Keratinocyte (primary cell): Measurements from ENCODE around the gene DHFR2. TPM values are rescaled to one million over a fixed set of nuclear protein-coding genes. Genes with fewer than 3 reads are reported as not detected.
"Not testable (repeated sequence)": the region's sequence is repeated elsewhere in the genome, so short reads cannot be mapped to it uniquely, and the experiment has no call there.

ENCODE experiments used
- DNase-seq: peaks from one replicate; pipeline ENCODE4 v3.0.0-alpha.2; 2011; ENCODE audit warnings: low read depth, missing footprints, low spot score
- FAIRE-seq: peaks from 2 replicates; lab custom pipeline; 2011; peaks lifted over from hg19 to GRCh38; lab: Jason Lieb, UNC
- H2AFZ ChIP-seq: 2 replicates; pipeline ENCODE4 v1.6.0; 2012; ENCODE audit warnings: low read length, control low read depth, inconsistent platforms; ENCODE audit not compliant: control insufficient read depth
- H3K27ac ChIP-seq: 2 replicates; pipeline ENCODE4 v1.5.1; 2011; ENCODE audit warnings: low read length; ENCODE audit not compliant: control insufficient read depth, insufficient read depth
- H3K27me3 ChIP-seq: 3 replicates; pipeline ENCODE4 v1.6.0; 2011; ENCODE audit warnings: low read length; ENCODE audit not compliant: control insufficient read depth, insufficient read depth; ENCODE audit errors: extremely low read depth
- H3K36me3 ChIP-seq, 2 experiments: 2 replicates in 1 of 2; 3 replicates in 1 of 2; pipeline ENCODE4 v1.5.1; 2011; ENCODE audit warnings: low read length in 2 of 2, mild to moderate bottlenecking in 1 of 2; ENCODE audit not compliant: control insufficient read depth in 2 of 2, insufficient read depth in 2 of 2; ENCODE audit errors: extremely low read depth in 1 of 2
- H3K4me1 ChIP-seq: 3 replicates; pipeline ENCODE4 v1.5.1; 2011; ENCODE audit warnings: low read length; ENCODE audit not compliant: control insufficient read depth, insufficient read depth; ENCODE audit errors: extremely low read depth
- H3K4me2 ChIP-seq: 3 replicates; pipeline ENCODE4 v1.6.0; 2011; ENCODE audit warnings: low read depth, low read length; ENCODE audit not compliant: control insufficient read depth, insufficient read depth; ENCODE audit errors: extremely low read depth
- H3K4me3 ChIP-seq, 3 experiments: fragments of 200-600 bp in 1 of 3; sonication (generic) in 1 of 3; 2 replicates in 2 of 3; 3 replicates in 1 of 3; pipeline ENCODE4 v1.5.1; 2011 to 2016; ENCODE audit warnings: low read length in 3 of 3, mild to moderate bottlenecking in 3 of 3, control low read depth in 2 of 3, inconsistent platforms in 1 of 3, low read depth in 1 of 3, mixed read lengths in 1 of 3, mixed run types in 1 of 3, moderate library complexity in 1 of 3; ENCODE audit not compliant: control insufficient read depth in 2 of 3, insufficient read depth in 2 of 3; ENCODE audit errors: extremely low read depth in 1 of 3
- H3K79me2 ChIP-seq: 2 replicates; pipeline ENCODE4 v1.6.0; 2012; ENCODE audit warnings: low read length; ENCODE audit not compliant: control insufficient read depth, insufficient read depth
- H3K9ac ChIP-seq: 3 replicates; pipeline ENCODE4 v1.6.0; 2011; ENCODE audit warnings: low read length; ENCODE audit not compliant: control insufficient read depth, insufficient read depth; ENCODE audit errors: extremely low read depth
- H3K9me1 ChIP-seq: 3 replicates; pipeline ENCODE4 v1.6.0; 2011; ENCODE audit warnings: low read length; ENCODE audit not compliant: control insufficient read depth, insufficient read depth; ENCODE audit errors: extremely low read depth
- H3K9me3 ChIP-seq: 2 replicates; pipeline ENCODE4 v1.5.1; 2012; ENCODE audit warnings: low read depth, low read length; ENCODE audit not compliant: control insufficient read depth
- H4K20me1 ChIP-seq: 3 replicates; pipeline ENCODE4 v1.6.0; 2011; ENCODE audit warnings: low read length; ENCODE audit not compliant: control insufficient read depth, insufficient read depth; ENCODE audit errors: extremely low read depth
- EZH2 ChIP-seq: IDR thresholded peaks from one replicate; pipeline ENCODE4 v1.6.1; 2012; ENCODE audit warnings: inconsistent platforms, mild to moderate bottlenecking, low read length, moderate library complexity
- dilution Hi-C: fragments of 300-500 bp; cut with MboI; formaldehyde crosslinking; loops from one replicate; pipeline ENCODE4 v1.7.0; 2020; ENCODE audit warnings: low sequenced_read_pairs; ENCODE audit not compliant: extremely low pct_ligation_motif_present
- polyA minus RNA-seq, 3 experiments: library from RNA; depleted of rRNA, polyadenylated mRNA; stranded (reverse); fragments of >200 nt; gene quantifications; 1 replicate in 1 of 3; 2 replicates in 1 of 3; 3 replicates in 1 of 3; pipeline ENCODE4 v1.2.3, GENCODE V29; 2011
- polyA plus RNA-seq, 5 experiments: library from polyadenylated mRNA; depleted of rRNA in 3 of 5; stranded (reverse) in 3 of 5; stranded (forward) in 1 of 5; unstranded in 1 of 5; fragments of >200 nt; gene quantifications; 1 replicate in 1 of 5; 2 replicates in 3 of 5; 3 replicates in 1 of 5; pipeline versions ENCODE4 v1.2.1 to v1.2.3, GENCODE V29; 2011 to 2012; ENCODE audit warnings: missing spikeins in 2 of 5, low read depth in 1 of 5, low replicate concordance in 1 of 5
- TF ChIP-seq, protein P1 (sequence below), 3 experiments: IDR thresholded peaks in 1 of 3; conservative IDR thresholded peaks in 1 of 3; optimal IDR thresholded peaks in 1 of 3; 2 replicates in 2 of 3; 3 replicates in 1 of 3; pipeline versions ENCODE3 to v1.5.1; 2011; ENCODE audit warnings: low read length in 3 of 3, mild to moderate bottlenecking in 3 of 3, moderate library complexity in 2 of 3, control low read depth in 1 of 3, inconsistent platforms in 1 of 3; ENCODE audit not compliant: insufficient read depth in 2 of 3; ENCODE audit errors: extremely low read depth in 1 of 3

The DHFR2 gene
- polyA plus RNA-seq, result 2.3 to 3.6 TPM (median 2.6 TPM) in 3 replicates
- 1.0 TPM for polyA plus RNA-seq (2011; ENCODE audit: low read depth)
- polyA plus RNA-seq (2011; cell fraction: cytosol; rRNA removed), result 1.1 and 2.1 TPM in 2 replicates
- polyA plus RNA-seq (2011; cell fraction: nucleus; rRNA removed), result 3.4 and 4.7 TPM in 2 replicates
- polyA plus RNA-seq (2012; ENCODE audit: low replicate concordance), result 1.3 and 3.2 TPM in 2 replicates
- polyA minus RNA-seq, result 1.6 to 3.8 TPM (median 1.6 TPM) in 3 replicates
- polyA minus RNA-seq (2011; cell fraction: cytosol; rRNA and poly(A)+ RNA removed), result 2.7 TPM
- polyA minus RNA-seq (2011; cell fraction: nucleus; rRNA and poly(A)+ RNA removed), result 3.8 and 5.5 TPM in 2 replicates

DNA sequence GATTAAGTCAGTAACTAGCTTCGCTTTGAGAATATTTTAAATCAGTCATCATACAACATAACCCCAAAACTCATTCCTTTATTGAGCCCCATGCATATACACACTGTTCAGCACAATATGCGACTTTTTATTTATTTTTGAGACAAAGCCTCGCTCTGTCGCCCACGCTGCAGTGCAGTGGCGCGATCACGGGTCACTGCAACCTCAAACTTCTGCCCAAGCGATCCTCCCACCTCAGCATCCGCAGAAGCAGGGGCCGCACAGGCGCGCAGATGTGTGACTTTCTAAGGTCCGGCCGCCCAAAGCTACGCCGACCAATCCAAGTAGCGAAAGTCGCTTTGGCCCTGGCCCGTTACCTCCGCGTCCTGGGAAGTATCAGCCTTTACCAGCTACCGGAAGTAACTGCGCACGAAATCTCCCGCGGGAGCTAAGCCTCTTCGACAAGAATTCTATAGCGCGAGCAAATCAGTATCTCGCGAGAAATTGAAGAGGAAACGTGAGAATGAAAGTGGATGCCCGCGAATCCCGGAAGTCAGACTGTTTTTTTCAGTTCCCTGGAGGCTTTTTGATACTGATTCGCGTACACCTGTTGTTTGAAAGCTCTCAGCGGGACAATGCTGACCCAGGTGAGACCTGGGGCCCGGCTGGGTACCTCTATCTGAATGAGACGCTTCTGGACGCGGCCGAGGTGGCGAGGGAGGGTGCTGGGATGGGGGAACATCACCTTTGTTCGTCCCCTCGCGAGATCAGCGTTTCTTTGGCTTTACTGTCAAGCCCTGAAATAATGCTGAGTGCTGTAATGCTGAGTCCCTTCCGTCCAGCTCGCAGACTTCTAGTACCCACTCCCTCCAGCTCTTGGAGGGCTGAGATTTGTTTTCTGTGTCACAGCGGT lies at the start of gene DHFR2, which contains the start of gene NSUN3:
DHFR2 (minus strand) TSS at position 404 of the 892 bp plus-strand sequence. CDS start 1,405 bp downstream, outside the sequence.
NSUN3 (plus strand) TSS at position 549 of the 892 bp plus-strand sequence; CDS start at position 615, 66 bp downstream.
- H2AFZ ChIP-seq, result peak within 1 kb of the TSS; percentile 96
- peak within 1 kb of the TSS; percentile 97 for H3K9ac ChIP-seq
- peaks cover 0 to 2% of the 10 kb centered on the region in 2 experiments for H3K36me3 ChIP-seq
- peak within 1 kb of the TSS; percentile 66 to 97 (median 91) for H3K4me3 ChIP-seq
- no peaks in the 10 kb centered on the region for H3K79me2 ChIP-seq
- H4K20me1 ChIP-seq, result no peaks in the 10 kb centered on the region
- H3K9me1 ChIP-seq, result no peaks in the 10 kb centered on the region
- peak; percentile 65 for DNase-seq
- peak within 1 kb of the TSS; percentile 78 for H3K4me2 ChIP-seq
- no peaks in the 10 kb centered on the region for H3K4me1 ChIP-seq
- no peaks in the 10 kb centered on the region for H3K27me3 ChIP-seq
- dilution Hi-C loops, result no loop called here
- H3K9me3 ChIP-seq, result no peaks in the 10 kb centered on the region
- TF ChIP-seq EZH2, result no peak
- TF ChIP-seq, protein P1, sequence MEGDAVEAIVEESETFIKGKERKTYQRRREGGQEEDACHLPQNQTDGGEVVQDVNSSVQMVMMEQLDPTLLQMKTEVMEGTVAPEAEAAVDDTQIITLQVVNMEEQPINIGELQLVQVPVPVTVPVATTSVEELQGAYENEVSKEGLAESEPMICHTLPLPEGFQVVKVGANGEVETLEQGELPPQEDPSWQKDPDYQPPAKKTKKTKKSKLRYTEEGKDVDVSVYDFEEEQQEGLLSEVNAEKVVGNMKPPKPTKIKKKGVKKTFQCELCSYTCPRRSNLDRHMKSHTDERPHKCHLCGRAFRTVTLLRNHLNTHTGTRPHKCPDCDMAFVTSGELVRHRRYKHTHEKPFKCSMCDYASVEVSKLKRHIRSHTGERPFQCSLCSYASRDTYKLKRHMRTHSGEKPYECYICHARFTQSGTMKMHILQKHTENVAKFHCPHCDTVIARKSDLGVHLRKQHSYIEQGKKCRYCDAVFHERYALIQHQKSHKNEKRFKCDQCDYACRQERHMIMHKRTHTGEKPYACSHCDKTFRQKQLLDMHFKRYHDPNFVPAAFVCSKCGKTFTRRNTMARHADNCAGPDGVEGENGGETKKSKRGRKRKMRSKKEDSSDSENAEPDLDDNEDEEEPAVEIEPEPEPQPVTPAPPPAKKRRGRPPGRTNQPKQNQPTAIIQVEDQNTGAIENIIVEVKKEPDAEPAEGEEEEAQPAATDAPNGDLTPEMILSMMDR (optimal IDR thresholded peaks at IDR 0.05 in 1 of 3, IDR thresholded peaks at IDR 0.05 in 1 of 3, conservative IDR thresholded peaks at IDR 0.05 in 1 of 3; ENCODE audit: extremely low read depth in 1 of 3, insufficient read depth in 2 of 3, low read length in 3 of 3), result no peak
- H3K27ac ChIP-seq, result peak within 1 kb of the TSS; percentile 95
- peak; percentile 66 for FAIRE-seq

DNA sequence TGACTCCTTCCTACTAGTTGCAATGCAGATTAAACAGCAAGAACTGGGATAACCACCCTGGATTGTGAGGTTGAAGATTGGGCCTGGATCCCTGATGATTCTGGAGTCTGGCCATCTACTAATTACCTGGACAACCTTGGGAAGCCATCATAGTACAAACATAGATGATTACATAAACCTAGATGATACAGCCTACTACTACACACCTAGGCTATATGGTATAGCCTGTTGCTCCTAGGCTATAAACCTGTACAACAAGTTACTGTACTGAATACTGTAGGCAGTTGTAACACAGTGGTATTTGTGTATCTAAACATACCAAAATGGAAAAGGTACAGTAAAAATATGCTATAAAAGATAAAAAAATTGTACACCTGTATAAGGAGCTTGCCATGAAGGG lies 48.1 kb upstream of the DHFR2 start:
- Histone ChIP-seq H3K4me2 (no peak overlapping the region), H3K9me3 (no peaks in the 10 kb centered on the region), H3K36me3 (no peaks in the 10 kb centered on the region), H3K4me1 (peaks cover 2% of the 10 kb centered on the region), H3K9ac (no peak overlapping the region), H3K4me3 (no peak overlapping the region), H2AFZ (no peak overlapping the region), H3K27ac (no peak overlapping the region), H4K20me1 (no peaks in the 10 kb centered on the region), H3K79me2 (no peaks in the 10 kb centered on the region), H3K27me3 (no peaks in the 10 kb centered on the region), H3K9me1 (no peaks in the 10 kb centered on the region)
- DNase-seq (no peak), FAIRE-seq (no peak)
- TF ChIP-seq EZH2, result no peak
- TF ChIP-seq, protein P1 (optimal IDR thresholded peaks at IDR 0.05 in 1 of 3, IDR thresholded peaks at IDR 0.05 in 1 of 3, conservative IDR thresholded peaks at IDR 0.05 in 1 of 3; ENCODE audit: extremely low read depth in 1 of 3, insufficient read depth in 2 of 3, low read length in 3 of 3), result no peak
- dilution Hi-C loops, result no loop called here

DNA sequence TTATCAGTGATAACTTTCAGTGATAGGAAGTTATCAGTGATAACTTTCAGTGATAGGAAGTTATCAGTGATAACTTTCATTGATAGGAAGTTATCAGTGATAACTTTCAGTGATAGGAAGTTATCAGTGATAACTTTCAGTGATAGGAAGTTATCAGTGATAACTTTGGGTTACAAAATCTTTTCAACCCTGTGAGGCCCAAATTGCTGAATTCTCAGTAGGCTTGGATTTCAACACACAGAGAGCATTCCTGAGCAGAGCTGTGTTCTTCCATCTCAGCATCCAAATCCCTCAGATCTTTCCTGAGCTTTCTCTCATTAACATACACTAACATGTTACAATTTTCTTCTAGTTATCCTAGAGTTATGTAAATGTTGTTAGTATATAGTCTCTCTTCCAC lies 47.5 kb upstream of the DHFR2 start:
- H3K4me2 ChIP-seq, H4K20me1 ChIP-seq, H3K4me3 ChIP-seq, H3K27ac ChIP-seq, FAIRE-seq, H3K9ac ChIP-seq, H3K9me1 ChIP-seq, H3K79me2 ChIP-seq, H3K4me1 ChIP-seq, H3K36me3 ChIP-seq, H2AFZ ChIP-seq, DNase-seq, H3K27me3 ChIP-seq, H3K9me3 ChIP-seq, dilution Hi-C loops: not testable (repeated sequence)
